Stimulated activated CD4-positive, alpha-beta T cell treated with anti-CD3 and anti-CD28 coated beads, Interleukin-4, amount 100 ng/mL, for 4 hours (primary cell): Measurements from ENCODE around the gene NAT16.
A peak's percentile ranks its signal among the peaks of the same experiment; 100 is the strongest.
"Not testable (repeated sequence)": the region's sequence is repeated elsewhere in the genome, so short reads cannot be mapped to it uniquely, and the experiment has no call there.

Experiments used
- DNase-seq, 2 experiments: peaks; one replicate each; pipeline ENCODE4 v3.0.0-alpha.2; 2020

NAT16 gene

DNA sequence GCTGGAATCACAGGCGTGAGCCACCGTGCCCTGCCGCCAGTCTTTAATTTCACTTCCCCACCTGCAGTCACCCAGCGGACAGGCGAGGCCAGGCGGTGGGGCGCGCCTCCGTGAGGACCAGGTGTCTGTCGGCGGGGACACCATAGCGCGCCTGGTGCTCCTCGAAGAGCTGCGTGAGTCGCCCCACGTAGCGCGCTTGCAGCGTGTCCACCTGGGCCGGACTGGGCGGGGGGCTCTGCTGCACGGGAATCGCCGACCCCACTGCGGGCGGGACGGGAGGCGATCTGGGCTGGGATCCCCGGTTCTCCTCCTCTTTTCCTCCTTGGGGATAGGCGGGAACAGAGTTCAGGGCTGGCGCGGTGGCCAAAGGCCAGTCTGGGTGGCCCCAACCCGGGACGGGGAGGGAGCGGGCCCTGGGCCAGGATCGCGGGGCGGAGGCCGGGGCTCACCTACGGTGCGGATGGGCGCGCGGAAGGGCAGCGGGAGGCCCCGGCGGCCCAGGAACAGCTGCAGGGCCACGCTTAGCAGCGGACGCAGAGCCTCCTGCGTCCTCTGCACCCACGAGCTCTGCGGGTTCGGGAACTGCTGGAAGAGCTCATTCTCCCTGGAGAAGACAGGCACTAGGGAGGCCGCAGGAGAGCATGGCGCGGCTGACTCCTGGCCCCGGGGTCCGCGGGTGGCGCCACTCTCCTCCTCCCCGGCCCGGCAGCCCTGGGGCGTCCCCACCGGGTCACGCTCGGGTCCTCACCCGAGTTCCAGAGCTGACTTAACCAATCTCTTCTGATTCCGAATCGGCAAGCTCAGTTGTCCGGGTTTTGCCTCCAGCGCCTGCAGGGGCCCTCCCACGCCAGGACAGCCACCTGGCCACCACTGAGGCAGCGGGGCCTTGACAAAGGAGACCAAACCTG, 21.9 kb upstream of the NAT16 start:
- no peak for DNase-seq

DNA sequence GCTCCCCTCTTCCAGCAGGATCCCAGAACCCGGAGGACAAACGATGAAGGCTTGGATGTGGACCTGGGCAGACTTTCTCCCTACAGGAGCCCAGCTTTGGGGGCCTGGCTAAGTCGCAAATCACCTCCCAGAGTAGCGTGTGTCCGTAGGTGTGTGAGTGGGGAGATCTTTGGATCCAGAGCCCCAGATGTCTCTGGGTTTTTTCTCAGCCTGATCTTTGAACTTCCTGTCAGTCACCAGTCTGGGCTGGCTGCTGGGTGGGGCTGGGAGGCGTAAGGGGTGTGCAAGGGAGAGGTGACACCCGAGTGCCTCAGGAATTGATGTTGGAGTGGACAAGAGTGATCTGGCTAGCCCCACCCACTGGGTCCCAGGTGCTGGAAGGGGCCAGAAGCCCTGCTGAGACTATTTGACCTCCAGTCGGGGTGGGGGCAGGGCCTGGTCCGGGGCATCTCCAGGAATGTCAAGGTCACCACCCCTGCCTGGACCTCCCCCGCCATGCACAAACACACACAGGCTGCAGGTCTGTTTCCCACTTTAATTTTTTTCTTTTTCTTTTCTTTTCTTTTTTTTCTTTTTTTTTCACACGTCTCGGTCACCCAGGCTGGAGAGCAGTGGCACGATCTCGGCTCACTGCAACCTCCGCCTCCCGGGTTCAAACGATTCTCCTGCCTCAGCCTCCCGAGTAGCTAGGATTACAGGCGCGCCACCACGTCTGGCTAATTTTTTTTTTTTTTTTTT, 20.9 kb upstream of the NAT16 start, which contains the start of gene MOGAT3:
TSS of gene MOGAT3 (minus strand) at position 175 of the 738 bp plus-strand sequence. CDS start 182 bp downstream, outside the sequence.
- no peak for DNase-seq

DNA sequence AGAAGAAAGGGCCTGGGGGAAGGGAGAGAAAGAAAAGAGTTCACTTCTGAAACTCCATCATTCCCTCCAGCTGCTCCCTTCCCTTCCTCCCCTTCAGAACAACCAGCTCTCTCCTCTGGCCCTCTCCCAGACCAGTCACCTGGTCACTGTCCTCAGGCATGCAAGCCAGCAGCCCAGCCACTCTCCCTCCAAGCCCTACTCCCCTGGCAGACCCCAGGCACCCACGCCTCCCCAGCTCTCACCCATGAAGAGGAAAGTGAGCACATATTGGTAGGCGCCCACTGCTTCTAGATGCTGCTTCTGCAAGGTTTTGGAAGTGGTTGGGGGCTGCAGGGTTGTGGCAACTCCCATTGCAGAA, 20.4 kb upstream of the NAT16 start:
- no peak for DNase-seq

DNA sequence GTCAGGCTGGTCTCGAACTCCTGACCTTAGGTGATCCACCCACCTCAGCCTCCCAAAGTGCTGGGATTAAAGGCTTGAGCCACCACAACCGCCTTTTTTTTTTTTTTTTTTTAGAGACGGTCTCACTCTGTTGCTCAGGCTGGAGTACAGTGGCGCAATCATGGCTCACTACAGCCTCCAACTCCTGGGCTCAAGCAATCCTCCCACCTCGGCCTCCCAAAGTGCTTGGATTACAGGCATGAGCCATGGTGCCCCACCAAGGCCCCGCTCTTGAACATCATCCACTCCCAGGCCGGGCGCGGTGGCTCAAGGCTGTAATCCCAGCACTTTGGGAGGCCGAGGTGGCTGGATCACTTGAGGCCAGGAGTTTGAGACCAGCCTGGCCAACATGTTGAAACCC, 19.4 kb upstream of the NAT16 start:
- not testable (repeated sequence) for DNase-seq

DNA sequence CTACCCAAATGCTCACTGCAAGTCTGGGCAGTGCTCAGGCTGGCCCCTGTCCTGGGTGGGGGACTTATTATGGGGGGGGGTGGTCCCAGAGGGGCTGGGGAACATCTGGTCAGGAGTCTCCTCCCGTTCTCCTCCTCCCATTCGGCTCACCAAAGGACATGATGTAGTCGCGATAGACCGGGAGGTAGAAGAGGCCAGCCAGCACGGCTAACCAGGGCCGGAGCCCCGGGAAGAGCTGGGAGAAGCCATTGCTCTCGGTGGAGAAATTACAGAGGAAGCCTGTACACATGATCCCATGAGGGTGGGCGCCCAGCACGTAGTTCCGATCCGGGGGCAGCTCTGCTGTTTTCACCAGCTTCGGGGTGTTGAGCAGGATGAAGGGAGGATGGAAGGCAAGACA, 18.4 kb upstream of the NAT16 start:
- no peak for DNase-seq

DNA sequence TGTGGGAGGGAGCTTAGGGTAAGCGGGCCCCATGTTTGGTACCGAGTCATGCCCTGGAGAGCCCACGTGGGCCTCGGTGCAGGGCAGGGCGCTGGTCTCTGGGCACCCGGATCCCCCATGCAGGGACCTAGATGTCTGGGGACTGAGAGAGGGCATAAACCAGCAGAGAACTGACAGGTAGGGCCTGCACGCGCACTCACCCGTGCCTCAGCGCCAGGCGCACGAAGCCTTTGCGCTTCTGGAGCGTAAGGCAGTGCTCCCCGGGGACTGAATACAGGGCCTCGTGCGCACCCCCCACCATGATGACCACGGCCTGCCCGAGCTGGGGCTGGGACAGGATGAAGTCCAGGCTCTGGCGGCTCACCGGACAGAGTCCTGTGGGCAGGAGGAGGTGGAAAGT, 17.9 kb upstream of the NAT16 start:
- no peak for DNase-seq

DNA sequence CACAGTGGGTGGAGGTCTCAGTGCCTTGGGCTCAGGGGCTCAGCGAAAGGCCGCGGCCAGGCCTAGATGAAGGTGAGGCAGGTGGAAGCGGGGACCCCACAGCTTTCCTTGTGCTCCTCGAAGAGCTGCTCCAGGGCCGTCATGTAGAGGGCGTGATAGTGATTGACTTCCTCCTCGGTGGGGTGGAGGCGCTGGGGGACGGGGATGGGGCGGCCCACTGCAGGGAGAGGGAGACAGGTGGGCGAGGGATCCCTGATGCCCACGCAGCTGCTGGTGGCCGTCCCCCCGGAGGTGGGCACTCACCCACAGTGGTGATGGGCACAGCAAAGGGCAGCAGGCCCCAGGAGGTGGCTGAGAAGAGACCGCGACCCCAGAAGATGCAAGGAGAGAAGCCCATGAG, 15.8 kb upstream of the NAT16 start:
- DNase-seq, result no peak

DNA sequence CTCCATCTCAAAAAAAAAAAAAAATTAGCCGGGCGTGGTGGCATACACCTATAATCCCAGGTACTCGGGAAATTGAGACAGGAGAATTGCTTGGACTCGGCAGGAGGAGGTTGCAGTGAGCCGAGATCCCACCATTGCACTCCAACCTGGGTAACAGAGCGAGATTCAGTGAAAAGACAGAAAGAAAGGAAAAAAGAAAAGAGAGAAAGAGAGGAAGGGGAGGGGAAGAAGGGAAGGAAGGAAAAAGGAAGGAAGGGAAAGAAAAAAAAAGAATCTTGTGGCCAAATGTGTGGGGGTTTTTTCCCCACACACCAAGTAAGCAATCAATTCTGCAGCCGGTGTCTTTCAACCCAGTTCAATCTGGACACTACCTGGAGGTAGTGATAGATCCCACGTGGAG, 9.0 kb upstream of the NAT16 start:
- no peak for DNase-seq

DNA sequence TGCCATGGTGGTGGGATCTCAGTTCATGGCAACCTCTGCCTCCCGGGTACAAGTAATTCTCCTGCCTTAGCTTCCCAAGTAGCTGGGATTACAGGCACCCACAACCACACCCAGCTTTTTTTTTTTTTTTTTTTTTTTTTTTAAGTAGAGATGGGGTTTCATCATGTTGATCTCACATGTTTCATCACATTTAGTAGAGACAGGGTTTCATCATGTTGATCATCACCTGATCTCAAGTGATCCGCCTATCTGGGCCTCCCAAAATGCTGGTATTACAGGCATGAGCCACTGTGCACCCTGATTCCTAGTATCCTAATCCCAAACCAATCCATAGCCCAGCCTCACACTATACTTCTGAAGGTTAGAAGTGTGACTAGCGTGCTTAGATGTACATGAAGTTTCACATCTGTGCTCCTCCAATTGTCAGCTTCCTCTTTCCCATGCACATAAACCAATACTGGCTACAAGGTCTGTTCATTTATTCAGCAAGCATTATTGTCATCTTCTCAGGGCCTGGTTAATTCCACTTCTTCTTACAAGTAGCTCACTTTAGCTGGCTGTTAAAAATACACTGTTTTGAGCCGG, 6.8 kb upstream of the NAT16 start:
- DNase-seq, result no peak

DNA sequence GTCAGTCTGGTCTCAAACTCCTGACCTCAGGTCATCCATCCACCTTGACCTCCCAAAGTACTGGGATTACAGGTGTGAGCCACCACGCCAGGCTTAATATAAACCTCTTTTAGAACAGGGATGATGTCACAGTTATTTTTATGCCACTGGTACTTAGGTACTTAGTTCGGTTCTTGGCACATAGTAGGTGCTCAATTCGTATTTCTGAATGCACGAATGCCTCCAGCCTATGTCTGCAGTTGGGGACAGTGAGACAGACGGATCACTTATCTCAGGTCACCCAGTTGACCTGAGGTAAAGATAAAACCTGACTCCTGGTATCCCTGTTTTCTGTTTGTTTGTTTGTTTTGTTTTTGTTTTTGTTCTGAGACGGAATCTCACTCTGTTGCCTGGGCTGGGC, 6.1 kb upstream of the NAT16 start:
- no peak for DNase-seq

DNA sequence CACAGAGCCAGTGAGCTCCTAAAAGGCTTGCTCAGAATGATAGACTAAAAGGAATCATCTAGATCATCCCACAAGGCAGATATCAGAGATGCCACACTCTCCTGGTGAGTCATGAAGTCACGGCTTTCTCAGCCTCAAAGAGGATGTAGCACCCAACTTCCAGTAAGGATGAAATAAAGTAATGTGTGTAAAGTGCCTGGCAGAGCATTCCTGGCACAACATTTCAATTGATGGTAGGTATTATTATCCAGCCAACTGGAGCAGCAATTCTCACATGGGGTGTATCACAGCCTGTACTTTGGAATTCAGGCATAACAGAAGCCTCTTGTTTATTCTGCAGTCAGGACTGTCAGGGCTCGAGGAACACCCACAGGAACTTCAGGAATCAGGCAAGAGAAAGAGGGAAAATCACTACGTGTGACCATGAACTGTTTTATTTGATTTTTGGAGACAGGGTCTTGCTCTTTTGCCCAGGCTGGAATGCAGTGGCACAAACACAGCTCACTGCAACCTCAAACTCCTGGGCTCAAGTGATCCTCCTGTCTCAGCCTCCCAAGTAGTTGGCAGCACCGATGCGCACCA, 5.3 kb upstream of the NAT16 start:
- no peak for DNase-seq

DNA sequence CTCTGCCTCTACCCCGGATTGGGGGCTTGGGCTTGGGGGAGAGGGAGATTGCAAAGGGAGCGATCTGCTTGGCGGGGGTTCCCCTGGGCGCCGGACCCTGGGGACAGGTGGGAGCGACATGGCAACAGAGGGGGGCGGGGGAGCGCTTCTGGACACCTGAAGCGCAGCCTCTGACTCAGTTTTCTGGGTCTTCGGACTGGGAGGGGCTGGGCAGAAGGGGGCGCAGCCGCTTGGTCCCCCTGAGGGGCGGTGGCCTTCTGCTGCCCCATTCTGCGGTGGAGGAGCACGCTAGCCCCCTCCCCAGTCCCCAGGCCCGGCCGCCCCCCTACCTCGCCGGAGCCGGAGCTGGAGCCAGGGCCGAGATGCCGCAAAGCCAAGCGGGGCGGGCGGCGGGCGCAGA, 380 bp downstream of the NAT16 start:
- DNase-seq, result no peak

DNA sequence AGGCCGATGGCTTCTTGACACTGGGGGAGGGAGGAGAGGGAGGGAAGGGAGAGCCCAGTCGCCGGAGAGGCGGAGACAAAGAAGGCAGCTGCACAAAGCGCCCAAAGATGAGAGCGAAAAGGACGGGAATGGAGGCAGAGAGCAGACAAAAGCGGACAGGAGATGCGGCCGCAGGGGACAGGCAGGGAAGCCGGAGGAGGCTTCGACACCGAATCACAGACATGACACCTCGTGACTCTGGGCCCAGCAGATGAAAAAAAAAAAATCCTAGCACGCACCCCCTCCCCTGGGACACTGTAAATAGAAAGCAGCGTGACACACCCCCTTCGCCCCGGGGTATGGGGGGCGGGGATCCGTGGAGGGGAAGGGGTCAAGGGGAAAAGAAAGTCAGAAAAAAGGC, 976 bp downstream of the NAT16 start:
- no peak for DNase-seq

DNA sequence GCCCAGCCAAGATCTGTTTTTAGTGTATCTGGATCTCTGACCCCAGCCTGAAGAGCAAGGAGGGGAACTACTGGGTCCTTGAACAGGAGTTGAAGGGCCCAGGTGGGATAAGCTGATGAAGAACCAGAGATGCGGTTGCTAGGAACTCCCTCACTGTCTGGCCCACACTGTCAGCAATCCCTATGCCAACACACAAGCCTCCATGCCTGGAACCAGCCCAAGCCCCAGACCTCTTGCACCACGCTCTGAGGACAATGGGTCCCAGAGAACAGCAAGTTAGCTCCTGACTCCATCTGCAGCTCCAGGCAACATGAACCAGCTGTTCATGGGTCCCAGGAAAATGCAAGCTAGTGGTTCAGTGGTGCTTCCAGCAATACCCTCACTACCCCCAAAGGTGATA, 2.4 kb downstream of the NAT16 start:
- DNase-seq, result no peak

DNA sequence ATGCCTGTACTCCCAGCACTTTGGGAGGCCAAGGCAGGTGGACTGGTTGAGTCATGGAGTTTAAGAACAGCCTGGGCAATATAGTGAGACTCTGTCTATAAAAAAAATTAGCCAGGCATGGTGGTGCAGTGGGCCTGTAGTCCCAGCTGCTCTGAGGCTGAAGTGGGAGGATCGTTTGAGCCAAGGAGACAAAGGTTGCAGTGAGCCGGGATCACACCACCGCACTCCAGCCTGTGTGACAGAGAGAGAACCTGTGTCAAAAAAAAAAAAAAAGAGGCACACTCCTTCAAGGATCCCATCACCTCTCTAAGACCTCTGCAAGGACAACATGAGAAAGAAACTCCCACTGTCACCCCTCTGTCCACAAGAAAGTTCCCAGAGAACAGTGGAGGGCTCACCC, 4.4 kb downstream of the NAT16 start:
- DNase-seq, result no peak

DNA sequence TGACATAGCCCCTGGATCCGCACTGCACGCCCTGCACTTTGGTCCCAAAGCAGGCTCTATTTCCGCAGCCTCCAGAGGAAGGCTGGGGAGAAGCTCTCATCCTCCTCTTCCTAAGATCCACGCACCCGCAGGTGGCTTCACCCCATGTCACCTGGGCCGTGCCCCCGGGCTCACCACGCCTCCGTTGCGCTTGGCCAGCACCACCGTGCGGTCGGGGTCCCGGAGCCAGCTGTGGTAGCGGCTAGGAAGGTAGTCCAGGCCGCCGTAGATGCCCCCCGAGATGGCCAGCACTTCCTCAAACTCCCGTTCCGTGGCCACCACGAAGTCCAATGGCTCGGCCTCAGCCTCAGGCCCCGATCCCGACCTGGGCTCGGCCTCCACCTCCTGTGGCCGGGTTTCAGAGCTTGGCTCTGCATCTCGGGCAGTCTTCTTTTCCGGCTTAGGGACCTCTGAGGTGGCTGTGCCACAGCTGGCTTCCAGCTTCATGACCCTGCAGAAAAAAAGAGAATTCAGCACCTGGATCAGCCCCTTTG, 5.7 kb downstream of the NAT16 start:
- DNase-seq, result no peak

DNA sequence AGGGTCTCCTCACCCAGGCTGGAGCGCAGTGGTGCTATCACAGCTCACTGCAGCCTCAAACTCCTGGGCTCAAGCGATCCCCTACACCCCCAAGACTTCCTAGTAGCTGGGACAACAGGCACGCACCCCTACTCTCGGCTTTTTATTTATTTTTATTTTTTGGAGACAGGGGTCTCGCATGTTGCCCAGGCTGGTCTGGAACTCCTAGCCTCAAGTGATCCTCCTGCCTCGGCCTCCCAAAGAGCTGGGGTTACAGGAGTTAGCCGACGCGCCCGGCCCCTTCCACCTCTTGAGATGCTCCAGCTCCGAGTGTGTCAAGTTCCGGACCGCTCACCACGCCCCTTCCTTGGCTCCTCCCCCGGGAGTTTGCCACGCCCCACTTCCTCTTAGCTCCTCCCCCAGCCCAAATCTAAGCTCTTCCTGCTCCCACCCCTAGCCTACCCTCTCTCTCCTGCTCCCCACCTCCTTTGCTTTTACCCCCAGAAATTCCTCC, 6.3 kb downstream of the NAT16 start:
- DNase-seq, result peak; percentile 49 to 52

DNA sequence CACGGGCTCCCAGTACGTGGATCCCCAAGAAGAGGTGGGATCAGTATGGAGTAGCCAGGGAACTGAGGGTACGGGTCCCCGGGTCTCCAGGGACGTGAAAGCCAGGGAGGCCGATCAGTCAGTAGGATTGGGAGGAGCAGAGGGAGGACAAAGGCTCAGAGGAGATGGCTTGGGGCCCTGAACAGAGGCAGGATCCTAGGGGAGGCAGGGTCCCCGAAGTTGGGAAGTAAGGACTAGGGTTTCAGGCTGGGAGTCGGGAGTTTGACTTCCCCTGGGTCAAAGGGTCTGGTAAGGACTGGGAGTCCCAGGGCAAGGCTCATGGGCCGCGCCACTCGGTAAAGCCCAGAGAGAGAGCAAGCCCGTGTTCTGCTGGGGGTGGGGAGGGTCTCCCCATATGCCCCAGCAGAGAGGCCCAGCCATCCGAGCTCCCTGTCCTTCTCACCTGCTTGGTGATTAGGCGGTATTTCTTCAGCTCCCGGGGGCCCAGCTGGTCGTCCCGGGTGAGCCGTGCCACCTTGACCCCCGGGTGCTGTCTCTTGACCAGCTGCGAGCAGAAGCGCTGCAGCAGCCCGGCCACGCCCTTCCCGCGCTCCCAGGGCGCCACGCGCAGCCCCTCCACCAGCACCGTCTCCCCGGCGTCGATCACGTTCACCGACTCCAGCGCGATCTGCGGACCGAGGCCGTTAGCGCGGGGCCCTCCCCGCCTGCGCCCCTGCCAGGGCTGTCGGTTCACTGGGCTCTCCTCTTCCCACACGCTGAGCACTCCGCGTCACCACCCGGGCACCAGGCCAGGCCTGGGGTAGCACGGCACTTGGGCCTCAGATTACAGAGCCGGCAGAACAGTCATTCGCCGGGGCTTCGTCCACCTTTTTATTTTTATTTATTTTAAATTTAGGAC, 7.0 kb downstream of the NAT16 start:
- DNase-seq, result peak in 1 of 2 experiments; percentile 18

DNA sequence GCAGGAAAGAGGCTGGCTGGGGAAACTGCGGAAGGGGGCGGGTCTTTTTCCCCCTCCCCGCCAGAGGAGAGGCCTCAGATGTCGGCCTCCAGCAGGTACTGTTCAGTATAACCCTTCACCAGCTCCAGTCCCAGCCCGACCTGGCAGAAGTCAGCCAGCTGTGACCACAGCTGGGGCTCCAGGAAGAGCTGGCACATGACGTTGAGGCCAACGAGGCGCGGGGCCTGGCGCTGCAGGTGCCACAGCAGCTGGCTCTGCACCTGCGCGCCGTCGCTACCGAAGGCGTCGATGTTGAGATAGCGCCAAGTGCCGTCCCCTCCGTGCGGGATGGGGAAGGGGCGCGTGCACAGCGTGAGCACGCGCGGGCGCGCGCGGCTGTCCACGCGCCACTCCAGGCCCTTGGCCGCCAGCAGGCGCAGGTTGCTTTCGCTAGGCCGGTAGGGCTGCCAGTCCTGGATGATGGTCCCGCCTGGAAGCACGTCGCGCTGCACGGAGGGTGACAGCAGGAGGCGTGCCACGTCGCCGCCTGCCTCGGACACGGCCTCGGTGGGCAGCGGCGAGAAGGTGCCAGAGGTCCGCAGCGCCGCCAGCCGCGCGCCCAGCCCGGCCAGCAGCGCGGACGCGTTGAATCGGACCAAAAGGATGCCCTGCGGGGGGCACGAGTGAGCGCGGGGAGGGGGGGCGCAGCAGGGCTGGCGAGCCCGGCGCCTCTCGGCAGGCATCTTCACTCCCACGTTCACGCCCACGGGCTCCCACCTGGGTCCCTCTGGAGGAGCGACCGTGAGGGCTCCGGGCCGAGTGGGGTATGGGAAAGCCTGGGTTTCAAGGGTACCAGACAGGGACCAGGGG, 7.9 kb downstream of the NAT16 start:
- DNase-seq, result no peak

DNA sequence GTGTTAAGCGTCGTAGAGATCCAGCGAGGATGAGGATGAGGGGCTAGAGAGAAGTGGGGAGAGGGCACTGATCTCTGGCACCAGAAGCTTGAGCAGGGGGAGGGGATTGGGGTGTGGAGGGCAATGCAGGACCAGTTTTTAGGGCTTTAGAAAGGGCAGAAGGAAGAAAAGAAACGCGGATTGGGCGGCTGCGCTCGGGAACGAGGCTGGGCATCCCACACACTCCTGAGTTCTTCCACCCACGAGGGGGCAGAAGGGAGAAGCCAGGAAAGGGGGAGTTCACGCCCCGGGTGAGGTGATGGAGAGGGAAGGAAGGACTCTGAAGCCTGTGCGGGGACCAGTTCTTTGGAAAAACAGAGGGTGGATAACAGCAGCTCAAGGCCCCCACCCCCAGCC, 8.7 kb downstream of the NAT16 start:
- DNase-seq, result no peak
